Measurements from ENCODE around the gene ANKRD13C. TPM values are rescaled to one million over a fixed set of nuclear protein-coding genes. Genes with fewer than 3 reads are reported as not detected.
"Not testable (repeated sequence)": the region's sequence is repeated elsewhere in the genome, so short reads cannot be mapped to it uniquely, and the experiment has no call there.

Gene ANKRD13C
- total and polyA plus RNA-seq, 2 of the 4 experiments (the other 2 are of a cell fraction): 8.3 to 10.9 TPM

- H4K20me1 ChIP-seq (ENCODE audit: insufficient read depth, low read length); DNase-seq; H3K36me3 ChIP-seq (ENCODE audit: control insufficient read depth, insufficient read depth, low read length); H3K79me1 ChIP-seq (ENCODE audit: low read depth in 1 of 2, low read length in 2 of 2); H3K27me3 ChIP-seq (ENCODE audit: control insufficient read depth, insufficient read depth, low read length); H3K14ac ChIP-seq (replicated peaks; ENCODE audit: low read depth, low read length); ATAC-seq (ENCODE audit: low read depth); H3K9me3 ChIP-seq (ENCODE audit: control insufficient read depth, insufficient read depth, low read length); H2BK120ac ChIP-seq (ENCODE audit: low read depth, low read length); H3K18ac ChIP-seq (ENCODE audit: low read depth, low read length); H2AK5ac ChIP-seq (ENCODE audit: low read depth, low read length); H3K27ac ChIP-seq (ENCODE audit: insufficient read depth, low read length); H2BK20ac ChIP-seq (ENCODE audit: low read depth, low read length); H2AK9ac ChIP-seq (replicated peaks; ENCODE audit: low read depth, low read length, poor library complexity); H3K23ac ChIP-seq (ENCODE audit: low read depth, low read length); in situ Hi-C loops (cut with MboI; ENCODE audit: low sequenced_read_pairs); dilution Hi-C loops (cut with HindIII; ENCODE audit: low sequenced_read_pairs, unreplicated experiment); H3K4me2 ChIP-seq (ENCODE audit: low read depth, low read length); BruUV-seq (replicated peaks); intact Hi-C loops (cut with micrococcal nuclease); POLR2A ChIA-PET (ENCODE audit: unreplicated experiment); H4K8ac ChIP-seq (ENCODE audit: low read depth in 2 of 2, low read length in 2 of 2); H3K4ac ChIP-seq (ENCODE audit: low read depth, low read length); H2AFZ ChIP-seq (replicated peaks; ENCODE audit: low read length, poor library complexity); H3K4me1 ChIP-seq (ENCODE audit: control insufficient read depth, insufficient read depth, low read length); H4K5ac ChIP-seq (ENCODE audit: low read depth, low read length); H3K4me3 ChIP-seq (ENCODE audit: insufficient read depth, low read depth, low read length); CTCF ChIA-PET; H2BK5ac ChIP-seq (ENCODE audit: low read depth, low read length, poor library complexity, severe bottlenecking); H4K91ac ChIP-seq (ENCODE audit: insufficient read depth, low read depth, low read length); H3K56ac ChIP-seq (ENCODE audit: extremely low read depth, insufficient read depth, low read length); H2BK15ac ChIP-seq (ENCODE audit: low read depth, low read length); H3K9ac ChIP-seq (ENCODE audit: low read depth, low read length); H3K9me1 ChIP-seq (ENCODE audit: insufficient read depth, low read length): not testable (repeated sequence)
- no CpG with 5 or more reads among the region's 3 CpGs for WGBS, 2 experiments (ENCODE audit: extremely low coverage in 2 of 2, insufficient read length in 1 of 2)
Observed at GRCh38 chr1:70366997-70367396, 12.5 kb upstream of the ANKRD13C start.

- H2BK5ac ChIP-seq (ENCODE audit: low read depth, low read length, poor library complexity, severe bottlenecking); H3K36me3 ChIP-seq (ENCODE audit: control insufficient read depth, insufficient read depth, low read length); H3K27ac ChIP-seq (ENCODE audit: insufficient read depth, low read length); H3K4me1 ChIP-seq (ENCODE audit: control insufficient read depth, insufficient read depth, low read length); H2BK15ac ChIP-seq (ENCODE audit: low read depth, low read length); H3K9me3 ChIP-seq (ENCODE audit: control insufficient read depth, insufficient read depth, low read length); in situ Hi-C loops (cut with MboI; ENCODE audit: low sequenced_read_pairs); DNase-seq; H4K20me1 ChIP-seq (ENCODE audit: insufficient read depth, low read length); H4K91ac ChIP-seq (ENCODE audit: insufficient read depth, low read depth, low read length); H3K14ac ChIP-seq (replicated peaks; ENCODE audit: low read depth, low read length); H4K5ac ChIP-seq (ENCODE audit: low read depth, low read length); H3K56ac ChIP-seq (ENCODE audit: extremely low read depth, insufficient read depth, low read length); intact Hi-C loops (cut with micrococcal nuclease); BruUV-seq (replicated peaks); dilution Hi-C loops (cut with HindIII; ENCODE audit: low sequenced_read_pairs, unreplicated experiment); H3K9ac ChIP-seq (ENCODE audit: low read depth, low read length); H2AK5ac ChIP-seq (ENCODE audit: low read depth, low read length); POLR2A ChIA-PET (ENCODE audit: unreplicated experiment); H3K9me1 ChIP-seq (ENCODE audit: insufficient read depth, low read length); H3K79me1 ChIP-seq (ENCODE audit: low read depth in 1 of 2, low read length in 2 of 2); H3K27me3 ChIP-seq (ENCODE audit: control insufficient read depth, insufficient read depth, low read length); H3K4me2 ChIP-seq (ENCODE audit: low read depth, low read length); H2AK9ac ChIP-seq (replicated peaks; ENCODE audit: low read depth, low read length, poor library complexity); H4K8ac ChIP-seq (ENCODE audit: low read depth in 2 of 2, low read length in 2 of 2); H3K18ac ChIP-seq (ENCODE audit: low read depth, low read length); H3K4ac ChIP-seq (ENCODE audit: low read depth, low read length); H2BK120ac ChIP-seq (ENCODE audit: low read depth, low read length); H2BK20ac ChIP-seq (ENCODE audit: low read depth, low read length); CTCF ChIA-PET; H3K4me3 ChIP-seq (ENCODE audit: insufficient read depth, low read depth, low read length); ATAC-seq (ENCODE audit: low read depth); H2AFZ ChIP-seq (replicated peaks; ENCODE audit: low read length, poor library complexity); H3K23ac ChIP-seq (ENCODE audit: low read depth, low read length): not testable (repeated sequence)
- no CpG with 5 or more reads among the region's 4 CpGs for WGBS, 2 experiments (ENCODE audit: extremely low coverage in 2 of 2, insufficient read length in 1 of 2)
Observed at GRCh38 chr1:70366425-70366952, 12.0 kb upstream of the ANKRD13C start.
